Fibroblast of skin of abdomen (primary cell): ENCODE data around the gene DESI2. TPM values are rescaled to one million over a fixed set of nuclear protein-coding genes. Genes with fewer than 3 reads are reported as not detected.

Experiments used
- DNase-seq: peaks from one replicate; pipeline ENCODE4 v3.0.0-alpha.2; 2013
- polyA plus RNA-seq, 2 experiments: library from polyadenylated mRNA; unstranded; fragments of 120-200 nt; gene quantifications; one replicate each; pipeline ENCODE4 v1.2.1, GENCODE V29; 2013; ENCODE audit not compliant: insufficient read length in 2 of 2

The DESI2 gene
- polyA plus RNA-seq (2013, experiment 1 of 2; ENCODE audit: insufficient read length) = 46.3 TPM
- 46.3 TPM for polyA plus RNA-seq (2013, experiment 2 of 2; ENCODE audit: insufficient read length)

DNA sequence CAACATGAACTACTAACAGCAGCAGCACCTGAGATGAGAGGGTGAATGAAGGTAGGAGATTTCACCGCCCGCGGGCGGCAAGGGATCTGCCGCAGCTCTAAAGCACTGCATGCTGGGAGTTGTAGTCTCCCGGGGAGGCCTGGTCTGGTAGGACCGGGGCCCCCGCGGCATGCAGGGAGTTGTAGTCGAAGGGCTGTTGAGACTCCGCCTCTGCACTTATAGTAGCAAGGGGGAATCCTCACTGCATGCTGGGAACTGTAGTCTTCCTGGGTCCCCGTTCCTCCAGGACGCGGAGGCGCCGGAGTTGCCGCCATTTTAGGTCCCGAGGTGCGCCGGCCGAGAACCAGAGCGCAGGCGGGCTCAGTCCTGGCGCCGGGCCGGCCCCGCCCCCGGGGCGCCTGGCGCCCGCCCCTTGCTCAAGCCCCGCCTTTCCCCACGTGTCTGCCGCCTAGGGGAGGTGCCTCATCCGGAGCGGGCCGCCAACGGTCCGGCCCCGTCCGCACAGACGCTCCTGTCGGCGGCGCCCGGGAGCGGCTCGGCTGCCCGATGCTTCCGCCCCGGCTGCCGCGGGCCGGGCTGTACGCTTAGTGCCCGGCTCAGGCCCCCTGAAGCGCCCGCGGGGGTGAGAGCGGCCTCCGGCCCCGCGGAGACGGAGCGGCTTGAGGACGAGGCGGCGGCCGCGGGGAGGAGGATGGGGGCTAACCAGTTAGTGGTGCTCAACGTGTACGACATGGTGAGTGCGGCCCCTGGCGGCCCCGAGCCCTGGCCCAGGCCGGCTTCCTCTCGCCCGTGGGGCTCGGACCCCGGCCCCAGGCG, at the start of gene DESI2:
Gene DESI2, plus strand, starts transcription at position 504 of the 816 bp plus-strand sequence. Its CDS starts 188 bp downstream, at position 692.
- peak; percentile 100 for DNase-seq

DNA sequence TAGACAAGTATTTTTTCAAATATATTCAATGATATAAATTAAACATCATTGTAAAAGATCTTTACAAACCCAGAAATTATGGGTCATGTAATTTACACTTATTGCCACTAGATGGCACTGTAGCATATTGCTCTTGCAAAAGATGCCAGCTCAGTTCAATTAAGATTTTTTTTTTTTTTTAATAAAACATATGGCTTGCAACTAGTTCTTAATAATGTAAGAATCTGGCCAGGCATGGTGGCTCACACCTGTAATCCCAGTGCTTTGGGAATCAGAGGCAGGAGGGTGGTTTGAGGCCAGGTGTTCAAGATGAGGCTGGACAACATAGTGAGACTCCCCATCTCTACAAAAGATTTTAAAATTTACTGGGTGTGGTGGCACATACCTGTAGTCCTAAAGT, 49.4 kb upstream of the DESI2 start:
- DNase-seq = peak; percentile 37

DNA sequence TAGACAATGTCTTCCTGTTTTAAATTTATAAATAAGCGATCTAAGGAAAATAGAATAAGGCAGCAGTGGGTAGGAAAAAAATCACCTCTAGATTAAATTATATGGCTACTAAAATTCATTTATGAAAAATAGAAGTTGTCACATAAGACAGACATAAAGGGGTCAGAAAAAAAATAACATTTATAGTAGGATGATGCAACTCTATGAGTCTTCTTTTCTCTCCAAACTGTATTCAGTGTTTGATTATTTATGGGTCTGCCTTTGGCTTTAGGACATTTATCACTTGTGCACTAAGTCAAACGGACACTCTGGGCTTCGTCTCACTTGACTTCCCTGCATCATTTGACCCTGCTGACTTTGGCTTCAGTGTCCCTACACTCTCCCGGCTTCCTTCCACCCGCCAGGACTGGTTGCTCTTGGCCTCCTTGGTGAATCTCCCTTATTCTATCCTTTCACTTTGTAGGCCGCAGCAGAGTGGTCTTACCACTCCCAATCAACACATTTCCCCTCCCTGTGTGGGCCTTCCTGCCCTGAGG, 47.0 kb upstream of the DESI2 start:
- DNase-seq = no peak

DNA sequence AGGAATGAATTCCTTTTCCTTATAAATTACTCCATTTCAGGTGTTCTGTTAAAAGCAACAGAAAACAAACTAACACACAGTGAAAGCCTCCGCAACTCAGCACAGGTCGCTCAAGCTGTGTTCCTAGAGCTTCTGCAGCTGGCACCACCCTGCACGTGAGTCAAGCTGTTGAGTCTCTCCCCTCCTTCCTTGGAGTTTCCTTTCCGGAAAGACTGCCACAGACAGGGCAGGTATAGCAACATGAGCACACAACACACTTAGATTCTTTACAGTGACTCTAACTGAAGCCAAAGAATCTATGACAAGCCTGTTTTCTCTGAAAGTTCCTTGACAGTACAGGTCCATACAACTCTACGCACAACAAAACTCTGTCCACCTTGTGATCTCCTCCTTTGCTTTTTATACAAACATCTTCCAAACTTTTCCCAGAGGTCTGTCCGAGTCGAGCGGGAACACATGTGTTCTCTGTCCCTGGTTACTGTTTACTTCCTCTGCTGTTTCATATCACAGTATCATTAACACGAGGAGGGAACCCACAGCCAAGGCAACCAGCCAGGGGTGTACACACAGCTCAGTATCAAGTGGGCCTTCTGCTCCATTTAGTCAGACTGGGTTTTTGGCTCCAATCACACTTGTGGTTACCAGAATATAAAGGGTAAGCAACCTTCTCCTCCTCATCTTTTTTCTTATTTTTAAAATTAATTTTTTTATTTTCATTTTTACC, 38.7 kb upstream of the DESI2 start:
- DNase-seq = no peak

DNA sequence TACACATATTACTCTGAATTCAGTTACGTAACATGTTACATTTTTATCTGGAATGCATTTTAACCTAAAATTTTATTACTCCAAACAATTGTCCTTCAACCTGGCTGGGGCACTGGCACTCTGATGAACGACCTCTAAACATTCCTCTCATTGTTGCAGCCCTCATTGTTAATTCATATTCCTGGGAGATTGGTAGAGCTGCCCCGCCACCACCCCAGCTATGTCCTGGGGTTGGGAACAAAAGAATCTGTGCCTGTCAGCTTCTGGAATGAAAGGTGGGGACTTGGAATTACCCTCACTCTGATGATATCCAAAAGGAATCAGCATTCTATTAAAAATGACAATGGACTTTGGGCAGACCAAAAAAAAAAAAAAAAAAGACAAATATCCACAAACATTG, 38.0 kb upstream of the DESI2 start:
- DNase-seq = no peak

DNA sequence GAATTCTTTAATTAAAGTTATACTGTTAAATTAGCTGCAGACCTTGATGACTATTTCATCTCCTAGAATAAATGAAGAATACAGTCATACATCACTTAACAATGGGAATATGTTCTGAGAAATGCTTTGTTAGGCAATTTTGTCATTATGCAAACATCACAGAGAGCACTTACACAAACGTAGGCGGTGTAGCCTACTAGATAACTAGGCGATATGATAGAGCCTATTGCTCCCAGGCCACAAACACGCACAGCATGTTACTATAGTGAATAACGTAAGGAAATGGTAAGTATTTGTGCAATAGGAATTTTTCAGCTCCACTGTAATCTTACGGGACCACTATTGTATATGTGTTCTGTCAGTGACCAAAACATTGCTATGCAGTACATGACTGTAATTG, 37.6 kb upstream of the DESI2 start:
- no peak for DNase-seq

DNA sequence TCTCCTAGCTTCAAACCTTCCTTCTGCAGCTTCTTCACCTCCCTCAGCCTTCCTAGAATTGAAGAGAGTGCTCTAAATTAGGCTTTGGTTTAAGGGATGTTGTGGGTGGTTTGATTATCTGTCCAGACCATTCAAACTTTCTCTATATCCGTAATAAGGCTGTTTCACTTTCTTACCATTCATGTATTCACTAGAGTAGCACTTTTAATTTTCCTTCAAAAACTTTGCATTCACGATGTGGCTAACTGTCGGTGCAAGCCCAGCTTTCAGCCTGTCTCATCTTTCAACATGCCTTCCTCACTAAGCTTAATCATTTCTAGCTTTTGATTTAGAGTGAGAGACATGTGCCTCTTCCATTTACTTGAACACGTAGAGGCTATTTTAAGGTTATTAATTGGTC, 26.2 kb upstream of the DESI2 start:
- DNase-seq = no peak

DNA sequence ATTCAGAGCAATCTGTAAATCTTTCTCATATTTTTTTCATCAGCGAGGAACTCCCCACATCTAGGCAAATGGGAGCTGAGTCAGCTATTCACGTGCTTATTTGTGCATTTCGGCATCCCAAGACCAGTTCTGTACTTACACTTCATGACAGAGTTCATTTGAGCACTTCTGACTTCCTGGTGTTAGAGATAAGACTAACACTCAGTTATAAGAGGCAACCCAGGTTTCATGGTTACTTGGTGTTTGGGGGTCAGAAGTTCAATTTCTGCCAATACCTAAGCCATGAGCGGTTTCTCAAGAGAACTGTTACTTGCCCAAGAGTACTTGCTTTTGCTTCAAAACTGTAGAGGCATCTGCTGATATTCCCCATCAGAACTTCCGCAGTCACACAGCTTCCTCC, 24.1 kb upstream of the DESI2 start:
- DNase-seq = peak; percentile 5

DNA sequence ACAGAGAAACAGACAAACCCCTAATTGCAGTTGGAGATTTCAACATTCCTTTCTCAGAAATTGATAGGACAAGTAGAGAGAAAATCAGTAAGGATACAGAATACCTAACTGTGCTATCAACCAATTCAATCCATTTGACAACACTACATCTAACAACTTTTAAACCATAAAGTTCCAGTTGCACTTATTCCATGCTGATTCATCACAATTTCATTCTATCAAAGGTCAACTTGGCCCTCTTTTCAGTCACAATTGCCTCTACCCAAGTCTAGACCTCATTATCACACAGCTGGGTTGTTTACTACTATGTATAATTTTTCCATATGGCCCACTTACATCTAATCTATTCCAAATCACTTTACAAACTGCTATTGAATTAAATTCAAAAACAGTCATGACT, 19.8 kb upstream of the DESI2 start:
- no peak for DNase-seq

DNA sequence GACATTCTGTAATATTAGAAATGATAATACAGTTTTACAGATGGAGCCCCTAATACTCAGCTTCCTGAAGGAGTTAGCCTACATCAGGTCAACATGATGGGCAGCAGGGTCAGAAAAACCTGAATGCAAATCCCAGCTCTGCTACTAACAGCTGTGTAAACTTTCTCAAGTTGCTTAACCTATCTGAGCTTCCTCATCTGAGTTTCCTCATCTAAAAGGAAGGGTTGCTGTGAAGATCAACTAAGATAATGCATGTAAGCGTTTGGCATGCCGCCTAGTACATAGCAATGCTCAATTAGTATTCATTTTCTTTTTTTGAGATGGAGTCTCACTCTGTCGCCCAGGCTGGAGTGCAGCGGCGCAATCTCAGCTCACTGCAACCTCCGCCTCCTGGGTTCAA, 18.4 kb upstream of the DESI2 start:
- DNase-seq = no peak

DNA sequence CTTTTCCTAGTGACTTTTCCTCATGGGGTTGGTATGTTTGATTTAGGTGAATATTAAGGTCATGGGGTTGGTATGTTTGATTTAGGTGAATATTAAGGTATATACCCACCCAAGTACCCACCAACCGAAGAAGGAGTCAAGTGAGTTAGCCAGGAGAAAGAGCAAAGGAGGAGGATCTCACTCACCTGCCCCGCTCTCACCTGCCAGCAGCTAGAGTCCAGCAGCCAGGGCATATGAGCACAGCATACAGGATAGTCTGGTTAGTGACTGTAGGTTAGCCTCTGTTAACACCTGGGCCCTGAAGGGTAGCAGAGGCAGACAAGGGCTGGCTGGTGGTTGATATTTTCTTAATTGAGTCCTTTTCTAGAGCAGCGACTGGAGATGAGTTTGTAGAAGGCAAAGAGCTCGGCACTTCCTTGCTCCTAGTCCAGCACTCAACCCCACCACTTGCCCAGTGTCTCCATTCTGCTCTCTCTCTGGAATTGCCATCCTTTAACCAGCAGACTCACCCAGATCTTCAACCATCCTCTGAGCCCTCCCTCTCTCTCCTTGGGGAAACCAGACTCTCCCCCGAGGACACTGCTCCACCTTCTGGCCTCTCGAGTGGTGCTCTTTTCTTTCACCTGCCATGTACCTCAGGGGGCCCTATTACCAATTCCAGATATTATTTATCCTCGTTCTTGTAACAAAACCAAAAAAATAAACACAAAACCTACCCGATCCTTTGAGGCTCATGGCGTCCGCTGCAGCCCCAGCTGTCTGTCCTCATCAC, 16.3 kb upstream of the DESI2 start:
- DNase-seq = no peak

DNA sequence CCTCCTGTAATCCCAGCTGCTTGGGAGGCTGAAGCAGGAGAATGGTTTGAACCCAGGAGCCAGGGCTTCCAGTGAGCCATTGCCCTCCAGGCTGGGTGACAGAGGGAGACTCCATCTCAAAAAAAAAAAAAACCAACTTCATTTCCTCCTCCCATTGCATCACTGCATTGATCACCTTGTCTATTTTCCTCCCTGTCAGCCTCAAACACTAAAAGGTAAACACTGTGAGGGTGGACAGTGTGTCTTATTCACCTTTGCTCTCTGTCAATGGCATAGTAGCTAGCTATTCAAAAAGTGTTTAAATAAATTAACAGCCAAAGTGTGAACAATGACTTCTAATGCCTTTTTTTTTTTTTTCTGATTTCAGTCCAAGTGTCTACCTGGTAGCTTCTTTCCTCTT, 13.4 kb upstream of the DESI2 start:
- DNase-seq = no peak

DNA sequence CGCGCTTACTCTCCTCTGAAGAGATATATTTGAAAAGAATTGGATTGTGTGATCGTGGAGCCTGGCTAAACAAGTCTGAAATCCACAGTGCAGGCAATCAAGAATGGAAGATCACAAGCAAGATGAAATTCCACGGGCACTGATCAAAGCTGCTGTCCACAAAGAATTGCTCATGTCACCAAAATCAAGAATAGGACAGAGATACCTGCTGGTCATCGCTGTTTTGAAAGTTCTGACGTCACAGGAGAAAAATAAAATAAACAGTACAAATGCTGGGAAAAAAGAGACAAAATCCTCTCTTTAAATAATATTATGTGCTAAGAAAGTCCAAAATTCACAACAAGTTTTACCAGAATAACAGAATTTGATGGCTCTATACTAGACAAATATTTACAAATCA, 12.0 kb upstream of the DESI2 start:
- DNase-seq = no peak

DNA sequence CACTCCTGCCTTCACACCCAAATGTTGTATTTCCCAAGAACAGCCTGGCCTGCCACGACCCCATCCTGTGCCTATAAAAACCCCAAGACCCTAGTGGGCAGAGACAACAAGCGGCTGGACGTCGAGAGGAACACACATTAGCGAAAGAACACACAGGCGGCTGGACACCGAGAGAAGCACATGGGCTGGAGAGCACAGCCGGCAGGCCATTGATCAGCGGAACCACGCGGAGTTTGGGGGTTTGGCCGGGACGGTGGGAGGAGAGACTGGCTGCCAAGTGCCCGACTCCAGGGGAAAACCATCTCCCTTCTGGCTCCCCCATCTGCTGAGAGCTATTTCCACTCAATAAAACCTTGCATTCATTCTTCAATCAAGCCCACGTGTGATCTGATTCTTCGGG, 10.4 kb upstream of the DESI2 start:
- DNase-seq = no peak

DNA sequence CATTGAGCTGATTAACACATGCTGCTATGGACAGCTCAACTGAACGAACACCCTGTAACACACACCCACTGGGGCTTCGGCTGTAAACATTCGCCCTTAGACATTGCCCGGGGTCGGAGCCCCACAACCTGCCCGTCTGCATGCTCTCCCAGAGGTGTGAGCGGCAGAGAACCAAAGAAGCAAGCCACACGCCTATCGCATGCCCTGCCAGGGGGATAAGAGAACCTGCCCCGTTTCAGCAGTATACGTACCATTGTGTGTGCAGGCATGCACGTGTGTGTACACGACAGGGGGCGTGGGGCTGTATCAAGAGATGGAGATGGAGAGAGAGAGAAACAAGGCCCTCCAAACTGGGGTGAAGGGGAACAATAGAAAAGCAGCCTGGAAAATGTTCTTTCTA, 9.9 kb upstream of the DESI2 start:
- no peak for DNase-seq

DNA sequence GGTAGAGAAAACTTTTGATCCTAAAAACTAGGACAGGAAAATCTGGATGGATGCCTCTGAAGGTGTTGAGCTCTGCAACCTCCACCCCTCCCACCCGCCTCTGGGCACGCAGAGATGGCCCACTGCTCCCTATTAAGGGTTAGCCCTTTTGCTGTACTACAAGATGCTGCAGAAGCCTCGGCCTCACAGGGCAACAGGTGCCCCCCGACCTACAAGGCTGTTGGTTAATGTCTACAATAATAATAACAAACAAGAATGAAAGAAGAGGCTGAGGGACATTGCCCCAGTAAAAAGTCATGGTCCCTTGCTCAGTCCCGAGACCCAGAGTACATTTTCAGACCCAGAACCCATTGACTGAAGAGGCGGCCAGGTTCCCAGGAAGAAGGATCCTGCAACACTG, 7.5 kb upstream of the DESI2 start:
- DNase-seq = no peak

DNA sequence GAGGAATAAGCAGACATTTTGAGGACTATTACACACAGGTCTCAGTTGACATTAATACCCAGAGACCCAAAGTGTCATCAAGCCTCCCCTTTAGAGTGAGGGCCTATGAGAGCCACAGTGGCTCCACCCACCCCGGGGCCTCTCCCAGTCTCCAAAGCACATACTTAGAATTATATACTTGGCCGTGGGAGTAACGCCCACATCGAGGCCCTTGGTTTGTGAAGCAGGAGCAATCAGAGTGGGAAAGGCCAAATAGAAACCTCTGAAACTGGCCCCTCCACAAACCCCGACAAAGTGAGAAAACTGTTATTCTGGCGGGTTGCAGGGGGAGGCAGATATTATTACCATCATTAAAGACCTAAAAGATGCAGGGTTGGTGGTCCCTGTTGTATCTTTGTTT, 7.0 kb upstream of the DESI2 start:
- no peak for DNase-seq

DNA sequence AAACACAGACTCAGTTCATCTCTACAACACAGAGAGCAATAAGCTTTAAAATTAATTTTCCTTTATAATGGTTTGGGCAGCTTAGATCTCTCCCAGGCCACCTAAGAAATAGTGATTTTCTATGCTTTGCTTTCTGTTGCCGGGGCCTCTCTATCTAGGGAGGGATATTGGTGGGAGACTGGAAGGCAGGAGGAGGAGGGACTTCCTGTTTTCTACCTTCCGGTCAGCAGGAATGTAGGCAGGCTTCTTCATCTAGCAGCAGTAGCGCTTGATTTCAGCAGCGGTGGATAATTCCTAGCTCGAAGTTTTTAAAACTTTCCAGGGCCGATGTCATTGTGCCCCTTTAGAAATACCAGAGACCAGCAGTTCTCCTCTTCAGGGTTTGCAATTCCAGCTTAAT, 5.1 kb upstream of the DESI2 start:
- DNase-seq = no peak

DNA sequence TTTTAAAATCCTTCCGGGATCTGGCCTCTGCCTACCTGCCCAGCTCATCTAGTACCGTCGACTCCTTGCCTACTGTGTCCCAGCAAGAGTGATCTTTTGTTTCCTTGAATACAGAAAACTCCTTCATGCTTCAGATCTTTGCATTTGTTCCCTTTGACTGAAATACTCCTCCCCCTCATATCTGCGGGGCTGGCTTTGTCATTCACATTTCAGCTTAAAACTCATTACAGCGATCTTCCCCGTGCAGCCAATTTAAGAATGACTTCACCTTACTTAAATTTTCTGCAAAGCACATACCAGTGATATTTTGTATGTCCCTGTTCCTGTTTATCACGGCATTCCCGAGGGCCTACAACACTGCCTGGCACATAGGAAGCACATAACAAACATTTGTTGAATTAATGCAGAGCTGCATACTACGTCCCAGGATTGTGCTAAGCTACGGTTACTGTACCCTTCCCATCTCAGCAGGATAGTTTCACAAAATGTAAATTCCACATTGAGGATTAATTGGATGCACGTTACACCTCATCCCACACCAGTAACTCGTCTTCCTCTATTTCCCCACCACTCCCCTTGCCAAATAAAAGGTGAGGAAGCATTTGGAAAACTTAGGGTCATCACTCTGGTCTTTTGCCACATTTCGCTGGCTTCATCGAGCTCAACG, 837 bp upstream of the DESI2 start:
- peak; percentile 49 for DNase-seq

DNA sequence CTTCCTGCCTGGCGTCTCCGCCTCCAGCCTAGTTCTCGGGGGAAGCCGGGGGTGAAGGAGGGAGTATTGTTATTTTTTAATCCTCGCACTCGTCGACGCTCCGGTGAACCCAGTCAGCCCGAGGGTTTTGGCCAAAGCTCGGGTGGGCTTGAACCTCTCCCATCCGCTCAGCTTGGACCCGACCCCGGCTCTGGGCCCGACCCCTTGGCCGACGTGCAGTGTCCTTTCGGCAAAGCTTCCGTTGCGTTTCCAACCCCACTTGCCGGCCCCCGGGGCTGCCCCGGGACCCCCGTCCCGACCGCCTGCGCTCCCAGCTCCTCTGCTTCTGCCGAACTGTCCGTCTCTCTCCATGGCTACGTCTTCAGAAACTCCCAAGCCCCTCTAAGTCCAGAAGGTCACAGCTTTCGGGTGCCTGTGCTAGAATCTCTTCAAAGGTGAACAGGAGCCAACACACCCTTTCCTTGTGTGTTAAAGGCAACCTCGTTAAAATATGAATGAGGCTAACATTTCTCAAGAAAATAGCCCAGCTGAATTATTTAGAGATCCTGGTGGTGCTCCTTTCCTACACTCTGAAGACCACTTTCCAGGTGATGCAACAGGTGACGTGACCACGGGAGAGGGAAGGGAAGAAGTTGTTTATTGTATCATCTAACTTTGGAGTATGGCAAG, 647 bp downstream of the DESI2 start:
- DNase-seq = no peak

DNA sequence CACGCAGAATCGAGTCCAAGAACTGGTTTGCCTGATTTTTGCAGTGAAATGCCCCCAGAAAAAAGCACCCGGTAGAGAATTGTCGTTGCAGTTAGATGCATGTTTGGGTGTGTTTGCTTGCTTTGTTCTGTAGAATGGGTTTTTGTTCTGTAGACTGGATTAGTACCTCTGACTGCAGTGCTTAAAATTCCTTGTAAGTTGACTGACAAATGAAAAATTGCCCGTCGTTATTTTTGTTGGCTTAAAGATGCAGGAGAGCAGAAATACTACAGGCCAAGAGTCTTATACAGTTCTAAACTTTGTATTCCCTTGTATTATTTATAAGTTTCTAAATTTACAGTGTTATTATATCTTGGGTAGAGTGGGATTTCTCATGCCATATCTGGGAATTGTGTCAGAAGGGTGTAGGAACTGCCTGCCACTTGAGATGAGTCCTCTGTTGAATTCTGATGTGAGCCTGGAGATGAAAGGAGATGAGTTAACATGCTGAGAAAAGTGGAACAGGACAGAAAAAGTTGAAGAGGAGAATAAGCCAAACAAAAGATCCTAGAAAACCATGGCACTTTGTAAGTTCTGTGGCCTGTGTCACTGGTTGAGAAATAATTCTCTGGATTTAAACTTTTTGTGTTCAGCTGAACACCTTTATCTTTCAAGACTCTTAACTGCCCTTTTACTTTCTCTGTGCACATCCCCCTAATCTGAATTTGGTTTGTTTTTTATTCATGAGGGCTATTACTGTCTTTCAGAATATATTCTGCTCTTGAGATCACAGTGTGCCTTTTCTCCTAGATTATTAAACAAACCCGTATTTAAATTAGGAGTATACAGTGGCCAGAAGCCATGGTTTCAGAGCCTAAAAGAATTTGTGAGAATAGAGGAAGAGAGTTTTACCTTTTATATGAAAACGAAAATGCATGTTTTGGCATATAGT, 1.4 kb downstream of the DESI2 start:
- no peak for DNase-seq
